Measurements from ENCODE around the gene SEC22A. TPM values are rescaled to one million over a fixed set of nuclear protein-coding genes. Genes with fewer than 3 reads are reported as not detected.

SEC22A gene
- total and polyA plus RNA-seq, 2 of the 8 experiments (the other 6 are each of a cell fraction or from before 2014, with no cell fraction given), result 10.6 to 17.1 TPM

GRCh38 chr3:123287051-123287961 lies 85.6 kb downstream of the SEC22A start (continued):
- no peak for TF ChIP-seq CHD7 (IDR thresholded peaks at IDR 0.05; ENCODE audit: insufficient replicate concordance, low read length)
- TF ChIP-seq FOSL1 (IDR thresholded peaks at IDR 0.05; ENCODE audit: insufficient read depth, low read depth, low read length), result no peak
- TF ChIP-seq CEBPB (IDR thresholded peaks at IDR 0.05; ENCODE audit: low read depth, low read length), result no peak
- TF ChIP-seq, protein P1, sequence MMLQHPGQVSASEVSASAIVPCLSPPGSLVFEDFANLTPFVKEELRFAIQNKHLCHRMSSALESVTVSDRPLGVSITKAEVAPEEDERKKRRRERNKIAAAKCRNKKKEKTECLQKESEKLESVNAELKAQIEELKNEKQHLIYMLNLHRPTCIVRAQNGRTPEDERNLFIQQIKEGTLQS (IDR thresholded peaks at IDR 0.05; ENCODE audit: insufficient read depth, low read depth, low read length), result no peak
- TF ChIP-seq CBX5 (IDR thresholded peaks at IDR 0.05; ENCODE audit: low read depth, low read length), result no peak
- no peak for TF ChIP-seq GTF2F1 (IDR thresholded peaks at IDR 0.05; ENCODE audit: borderline replicate concordance, low read depth, low read length)
- no peak for TF ChIP-seq BACH1 (IDR thresholded peaks at IDR 0.05; ENCODE audit: low read length)
- no peak for TF ChIP-seq CREB1 (IDR thresholded peaks at IDR 0.05)
